Spinal cord (tissue), 10 donors: ENCODE results near the gene CDX2. TPM values are rescaled to one million over a fixed set of nuclear protein-coding genes. Genes with fewer than 3 reads are reported as not detected.
"Not testable (repeated sequence)": the region's sequence is repeated elsewhere in the genome, so short reads cannot be mapped to it uniquely, and the experiment has no call there.

Experiments
- DNase-seq, 6 donors: peaks; one replicate each; pipeline versions ENCODE4 v3.0.0 to v3.0.0-alpha.2; 2013 to 2015; ENCODE audit warnings: low spot score in 6 of 6, low read depth in 4 of 6
- H3K27ac ChIP-seq: one replicate; pipeline ENCODE4 v1.5.1; 2013; ENCODE audit warnings: low read depth, low read length, control low read depth
- H3K27me3 ChIP-seq: one replicate; pipeline ENCODE4 v1.6.1; 2013; ENCODE audit warnings: low read length; ENCODE audit not compliant: control insufficient read depth, insufficient read depth
- H3K36me3 ChIP-seq: one replicate; pipeline ENCODE4 v1.6.1; 2013; ENCODE audit warnings: low read length; ENCODE audit not compliant: control insufficient read depth, insufficient read depth
- H3K4me1 ChIP-seq: one replicate; pipeline ENCODE4 v1.6.1; 2013; ENCODE audit warnings: low read length; ENCODE audit not compliant: control insufficient read depth, insufficient read depth
- H3K4me3 ChIP-seq: one replicate; pipeline ENCODE4 v1.5.1; 2013; ENCODE audit warnings: low read depth, low read length, control low read depth
- H3K9me3 ChIP-seq: one replicate; pipeline ENCODE4 v1.6.1; 2013; ENCODE audit warnings: low read length; ENCODE audit not compliant: control insufficient read depth, insufficient read depth
- WGBS: methylation state at CpG from one replicate; pipeline ENCODE4 v1.1.5; 2013; ENCODE audit warnings: missing lambda C conversion rate; ENCODE audit not compliant: insufficient coverage; 5-methylcytosine and 5-hydroxymethylcytosine counted together
- long read RNA-seq, 4 donors: transcript quantifications; one replicate each; lab custom pipeline, GENCODE V29; 2026
- polyA plus RNA-seq, 2 donors: library from polyadenylated mRNA; unstranded; fragments of 120-200 nt; gene quantifications; one replicate each; pipeline ENCODE4 v1.2.1, GENCODE V29; 2013; ENCODE audit not compliant: insufficient read length in 2 of 2
- total RNA-seq, 2 donors: library from RNA; depleted of rRNA in 1 of 2; stranded (reverse); fragments of 120-200 nt in 1 of 2; fragments of >200 nt in 1 of 2; gene quantifications; one replicate each; pipeline versions ENCODE4 v1.2.3 to v1.2.4, GENCODE V29; 2013 to 2014
- donor health status: healthy.

The CDX2 gene, protein sequence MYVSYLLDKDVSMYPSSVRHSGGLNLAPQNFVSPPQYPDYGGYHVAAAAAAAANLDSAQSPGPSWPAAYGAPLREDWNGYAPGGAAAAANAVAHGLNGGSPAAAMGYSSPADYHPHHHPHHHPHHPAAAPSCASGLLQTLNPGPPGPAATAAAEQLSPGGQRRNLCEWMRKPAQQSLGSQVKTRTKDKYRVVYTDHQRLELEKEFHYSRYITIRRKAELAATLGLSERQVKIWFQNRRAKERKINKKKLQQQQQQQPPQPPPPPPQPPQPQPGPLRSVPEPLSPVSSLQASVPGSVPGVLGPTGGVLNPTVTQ
- total RNA-seq (not detected), polyA plus RNA-seq (not detected)
- long read RNA-seq, donor 1, result 0 reads
- long read RNA-seq, donor 2, result 0 reads
- long read RNA-seq, donor 3, result 0 reads
- long read RNA-seq, donor 4, full-length matches to known transcripts, result 1 of 1 reads
- long read RNA-seq, donor 4, partial matches to known transcripts, result 0 of 1 reads
- long read RNA-seq, donor 4, other reads (novel, unspliced or antisense), result 0 of 1 reads

DNA sequence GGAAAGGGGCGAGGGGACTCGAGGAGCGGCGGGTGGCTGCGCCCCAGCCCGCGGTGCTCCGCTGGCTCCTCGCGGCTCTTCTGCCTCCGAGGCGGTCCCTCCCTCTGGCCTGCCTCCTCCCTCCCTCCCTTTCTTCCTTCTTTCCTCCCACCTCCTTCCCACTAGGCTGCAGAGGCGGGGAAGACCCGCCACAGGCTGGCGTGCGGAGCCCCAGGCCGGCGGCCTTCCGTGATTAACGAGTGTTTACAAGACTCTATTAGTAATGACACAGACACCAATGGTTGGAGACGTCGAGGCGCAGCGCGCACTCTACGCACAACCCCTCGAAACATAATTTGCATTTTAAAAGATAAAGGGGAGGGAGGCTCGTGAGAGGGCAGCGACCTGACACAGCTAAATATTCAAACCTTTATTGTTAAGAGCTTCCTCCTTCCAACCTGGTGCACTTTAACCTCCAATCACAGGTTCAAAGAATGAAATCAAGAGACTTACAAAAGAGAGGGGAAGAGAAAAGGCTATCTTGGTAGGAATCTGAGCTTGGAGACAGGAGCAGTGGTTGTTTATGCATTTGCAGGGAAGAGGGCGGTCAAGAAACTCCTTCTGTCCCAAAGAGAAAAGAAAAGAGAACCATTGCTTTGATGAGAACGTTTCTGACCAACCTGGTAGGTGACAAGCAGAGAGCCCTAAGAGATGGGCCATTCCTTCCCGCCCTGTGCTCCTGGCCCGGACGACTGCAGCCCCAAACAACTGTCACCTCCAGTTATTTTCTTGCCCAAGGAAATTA is at the start of gene CDX2:
Gene CDX2 (minus strand): TSS at position 234 of the 784 bp plus-strand sequence. CDS start 309 bp downstream, outside the sequence.
- no peak for DNase-seq
- under 1% methylated on average over 14 of the region's 34 CpGs for WGBS
- peaks cover 99% of the 10 kb centered on the region for H3K27me3 ChIP-seq
- no peaks in the 10 kb centered on the region for H3K36me3 ChIP-seq
- H3K4me1 ChIP-seq, result peaks cover 25% of the 10 kb centered on the region
- no peak within 1 kb of the TSS for H3K4me3 ChIP-seq
- no peak within 1 kb of the TSS for H3K27ac ChIP-seq
- no peaks in the 10 kb centered on the region for H3K9me3 ChIP-seq

GRCh38 chr13:28014301-28014700 is 45.2 kb upstream of the CDX2 start:
- H3K9me3 ChIP-seq, result no peaks in the 10 kb centered on the region
- peaks cover 2% of the 10 kb centered on the region for H3K36me3 ChIP-seq
- no peak for DNase-seq
- no peak overlapping the region for H3K27ac ChIP-seq
- no peaks in the 10 kb centered on the region for H3K4me1 ChIP-seq
- WGBS, result no CpG with 5 or more reads among the region's 3 CpGs
- no peaks in the 10 kb centered on the region for H3K27me3 ChIP-seq
- no peak overlapping the region for H3K4me3 ChIP-seq

DNA sequence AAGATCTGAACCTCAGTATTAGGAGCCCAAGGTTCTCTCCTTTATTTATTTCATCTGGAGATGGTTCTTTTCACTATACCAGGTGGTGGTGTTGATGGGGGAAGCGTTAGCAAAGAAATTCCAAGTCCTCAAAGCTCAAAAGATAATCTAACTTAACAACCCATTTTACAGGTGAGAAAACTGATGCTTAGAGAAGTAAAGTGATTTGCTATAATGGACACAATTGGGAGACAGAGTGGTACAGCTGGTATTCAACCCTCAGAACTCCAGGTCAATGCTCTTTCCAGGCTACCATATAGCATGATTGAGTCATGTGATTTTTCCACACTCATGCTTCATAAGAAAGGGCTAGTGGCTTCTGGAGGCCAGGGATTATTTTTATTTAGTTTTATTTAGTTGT is 44.4 kb upstream of the CDX2 start:
- no CpG with 5 or more reads among the region's 1 CpG for WGBS

GRCh38 chr13:28012896-28013295 is 43.8 kb upstream of the CDX2 start:
- Histone ChIP-seq H3K9me3 (no peaks in the 10 kb centered on the region), H3K4me1 (no peaks in the 10 kb centered on the region), H3K27ac (no peak overlapping the region), H3K4me3 (no peak overlapping the region), H3K27me3 (no peaks in the 10 kb centered on the region), H3K36me3 (peaks cover 2% of the 10 kb centered on the region)
- no peak for DNase-seq

More for the DNA sequence above, 44.4 kb upstream of the CDX2 start:
- Histone ChIP-seq H3K4me1 (no peaks in the 10 kb centered on the region), H3K4me3 (no peak overlapping the region), H3K27me3 (no peaks in the 10 kb centered on the region), H3K36me3 (peaks cover 2% of the 10 kb centered on the region), H3K27ac (no peak overlapping the region), H3K9me3 (no peaks in the 10 kb centered on the region)
- DNase-seq, result no peak

- H3K27me3 ChIP-seq, result no peaks in the 10 kb centered on the region
- H3K27ac ChIP-seq, result no peak overlapping the region
- peaks cover 2% of the 10 kb centered on the region for H3K36me3 ChIP-seq
- DNase-seq, result no peak
- H3K4me3 ChIP-seq, result no peak overlapping the region
- no peaks in the 10 kb centered on the region for H3K4me1 ChIP-seq
- WGBS, result 93% methylated on average over 3 of the region's 4 CpGs
- no peaks in the 10 kb centered on the region for H3K9me3 ChIP-seq
Measured at GRCh38 chr13:28012383-28012782, 43.3 kb upstream of the CDX2 start.

DNA sequence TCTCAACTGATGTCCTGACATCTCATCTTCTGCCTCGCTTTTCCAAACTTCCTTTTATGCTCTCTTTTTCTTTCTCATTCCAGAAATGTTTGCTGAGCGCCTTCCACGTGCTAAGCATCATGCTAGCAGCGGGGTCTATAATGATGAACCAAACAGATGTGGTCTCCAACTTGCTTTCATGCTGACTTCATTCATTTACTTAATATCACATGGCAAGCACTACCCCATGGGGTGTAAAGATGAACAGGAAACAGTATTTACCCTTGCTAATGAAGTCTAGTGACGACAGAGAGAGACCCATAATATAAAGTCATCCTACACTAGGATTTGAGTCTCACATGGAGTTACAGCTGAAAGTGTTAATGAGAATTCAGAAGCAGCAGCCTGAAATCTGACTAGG is 40.9 kb upstream of the CDX2 start:
- H3K4me1 ChIP-seq, result no peaks in the 10 kb centered on the region
- 62% methylated on average over 3 of the region's 5 CpGs for WGBS
- no peak overlapping the region for H3K4me3 ChIP-seq
- no peaks in the 10 kb centered on the region for H3K9me3 ChIP-seq
- H3K36me3 ChIP-seq, result peaks cover 2% of the 10 kb centered on the region
- H3K27me3 ChIP-seq, result no peaks in the 10 kb centered on the region
- peak in 1 of 6 donors; percentile 70 for DNase-seq
- H3K27ac ChIP-seq, result no peak overlapping the region

- not testable (repeated sequence) for H3K4me1 ChIP-seq, DNase-seq, H3K4me3 ChIP-seq, H3K27me3 ChIP-seq, H3K27ac ChIP-seq, H3K9me3 ChIP-seq
- WGBS, result no CpG with 5 or more reads among the region's 13 CpGs
- peaks cover 12% of the 10 kb centered on the region for H3K36me3 ChIP-seq
Measured at GRCh38 chr13:28005016-28005415, 35.9 kb upstream of the CDX2 start.

GRCh38 chr13:28002886-28003698 is 34.0 kb upstream of the CDX2 start:
- H3K27ac ChIP-seq, result no peak overlapping the region
- peak in 1 of 6 donors; percentile 36 for DNase-seq
- H3K9me3 ChIP-seq, result no peaks in the 10 kb centered on the region
- H3K4me3 ChIP-seq, result no peak overlapping the region
- no CpG with 5 or more reads among the region's 6 CpGs for WGBS
- H3K4me1 ChIP-seq, result no peaks in the 10 kb centered on the region
- H3K36me3 ChIP-seq, result peaks cover 12% of the 10 kb centered on the region
- no peaks in the 10 kb centered on the region for H3K27me3 ChIP-seq

DNA sequence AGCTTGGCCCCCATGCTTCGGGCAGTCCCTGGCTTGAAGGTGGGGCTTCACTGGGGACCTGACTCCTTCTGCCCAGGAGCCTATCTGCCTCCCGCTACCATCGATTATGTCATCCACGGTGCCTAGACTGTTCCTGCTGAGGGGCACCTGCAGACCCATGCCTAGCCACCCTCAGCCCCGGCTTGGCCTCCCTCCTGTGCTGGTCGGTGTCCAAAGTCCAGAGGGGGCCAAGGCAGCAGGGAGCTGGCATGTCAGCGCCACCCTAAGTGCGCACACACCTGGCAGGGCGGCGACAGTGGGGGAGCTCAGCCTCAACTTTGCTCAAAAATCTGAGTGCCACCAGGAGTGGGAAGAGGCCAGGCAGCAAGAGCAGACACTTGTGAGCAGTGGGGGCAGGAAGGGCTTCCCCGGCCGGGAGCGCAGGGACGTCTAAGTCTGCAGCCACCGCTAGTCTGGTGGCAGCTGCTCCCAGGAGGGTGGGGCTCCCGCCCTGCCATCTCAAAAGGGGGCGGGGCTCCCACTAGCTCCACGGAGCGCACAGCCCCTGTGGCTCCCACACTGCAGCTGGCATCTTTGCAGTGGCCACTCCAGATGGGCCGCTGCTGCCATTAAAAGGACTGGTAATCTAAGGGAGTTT is 32.8 kb upstream of the CDX2 start:
- Histone ChIP-seq H3K4me1 (no peaks in the 10 kb centered on the region), H3K9me3 (no peaks in the 10 kb centered on the region), H3K36me3 (peaks cover 12% of the 10 kb centered on the region), H3K27me3 (no peaks in the 10 kb centered on the region), H3K27ac (no peak overlapping the region), H3K4me3 (no peak overlapping the region)
- no peak for DNase-seq
- WGBS, result 84% methylated on average over 20 of the region's 20 CpGs
